H9 (cell line): ENCODE data around the gene HK3. TPM values are rescaled to one million over a fixed set of nuclear protein-coding genes. Genes with fewer than 3 reads are reported as not detected.

ENCODE experiments used
- DNase-seq: peaks from one replicate; pipeline ENCODE4 v3.0.0-alpha.2; 2017
- H2AFZ ChIP-seq: one replicate; pipeline ENCODE4 v1.6.1; 2013; ENCODE audit warnings: mild to moderate bottlenecking, low read length, control low read depth, moderate library complexity
- H2AK5ac ChIP-seq: 2 replicates; pipeline ENCODE4 v1.6.1; 2013; ENCODE audit warnings: low read length, control low read depth, mixed read lengths; ENCODE audit not compliant: insufficient read length
- H2BK120ac ChIP-seq: one replicate; pipeline ENCODE4 v1.6.1; 2013; ENCODE audit warnings: low read depth, mild to moderate bottlenecking, low read length, control low read depth, inconsistent platforms; ENCODE audit not compliant: poor library complexity, severe bottlenecking
- H2BK12ac ChIP-seq: 2 replicates; pipeline ENCODE4 v1.6.1; 2013; ENCODE audit warnings: low read length, control low read depth, mixed read lengths, low read depth; ENCODE audit not compliant: insufficient read length
- H2BK15ac ChIP-seq: 2 replicates; pipeline ENCODE4 v1.6.1; 2013; ENCODE audit warnings: low read depth, low read length, control low read depth
- H2BK20ac ChIP-seq: one replicate; pipeline ENCODE4 v1.6.1; 2013; ENCODE audit warnings: low read depth, mild to moderate bottlenecking, low read length, control low read depth, inconsistent platforms; ENCODE audit not compliant: poor library complexity, severe bottlenecking
- H2BK5ac ChIP-seq: 2 replicates; pipeline ENCODE4 v1.6.1; 2013; ENCODE audit warnings: low read length, control low read depth, mixed read lengths; ENCODE audit not compliant: insufficient read length
- H3K14ac ChIP-seq: 2 replicates; pipeline ENCODE4 v1.6.1; 2013; ENCODE audit warnings: low read length, control low read depth; ENCODE audit not compliant: insufficient read depth
- H3K18ac ChIP-seq: 2 replicates; pipeline ENCODE4 v1.6.1; 2013; ENCODE audit warnings: low read depth, mild to moderate bottlenecking, mixed read lengths, low read length, control low read depth; ENCODE audit not compliant: insufficient read length
- H3K23ac ChIP-seq: 2 replicates; pipeline ENCODE4 v1.6.1; 2013; ENCODE audit warnings: low read length, control low read depth, mixed read lengths, low read depth; ENCODE audit not compliant: insufficient read length
- H3K23me2 ChIP-seq: 2 replicates; pipeline ENCODE4 v1.6.1; 2013; ENCODE audit warnings: low read depth, mild to moderate bottlenecking, mixed read lengths, low read length, control low read depth; ENCODE audit not compliant: insufficient read length, poor library complexity, severe bottlenecking
- H3K27ac ChIP-seq: 2 replicates; pipeline ENCODE4 v1.5.1; 2013; ENCODE audit warnings: low read length, control low read depth, mixed read lengths, low read depth; ENCODE audit not compliant: insufficient read length
- H3K27me3 ChIP-seq: 2 replicates; pipeline ENCODE4 v1.6.1; 2013; ENCODE audit warnings: low read length, control low read depth, inconsistent platforms; ENCODE audit not compliant: insufficient read depth
- H3K4ac ChIP-seq: 2 replicates; pipeline ENCODE4 v1.6.1; 2013; ENCODE audit warnings: low read depth, mild to moderate bottlenecking, control low read depth, inconsistent platforms, low read length, moderate library complexity
- H3K4me1 ChIP-seq: 2 replicates; pipeline ENCODE4 v1.6.1; 2013; ENCODE audit warnings: low read length, control low read depth, inconsistent platforms; ENCODE audit not compliant: insufficient read depth
- H3K4me2 ChIP-seq: 2 replicates; pipeline ENCODE4 v1.6.1; 2013; ENCODE audit warnings: low read length, control low read depth, mixed read lengths; ENCODE audit not compliant: insufficient read length, insufficient read depth
- H3K56ac ChIP-seq: 2 replicates; pipeline ENCODE4 v1.6.1; 2013; ENCODE audit warnings: low read depth, mild to moderate bottlenecking, mixed read lengths, low read length, control low read depth; ENCODE audit not compliant: insufficient read length
- H3K79me1 ChIP-seq: 2 replicates; pipeline ENCODE4 v1.6.1; 2013; ENCODE audit warnings: low read depth, mild to moderate bottlenecking, moderate library complexity, low read length, control low read depth, inconsistent platforms; ENCODE audit not compliant: insufficient read depth, poor library complexity, severe bottlenecking
- H3K79me2 ChIP-seq: 2 replicates; pipeline ENCODE4 v1.6.1; 2013; ENCODE audit warnings: low read length, control low read depth, inconsistent platforms; ENCODE audit not compliant: insufficient read depth
- H3K9ac ChIP-seq: 2 replicates; pipeline ENCODE4 v1.6.1; 2013; ENCODE audit warnings: low read length, control low read depth, mixed read lengths; ENCODE audit not compliant: insufficient read length; ENCODE audit errors: extremely low read depth
- H3K9me3 ChIP-seq: one replicate; pipeline ENCODE4 v1.6.1; 2013; ENCODE audit warnings: low read depth, low read length, inconsistent platforms; ENCODE audit not compliant: control insufficient read depth
- H3T11ph ChIP-seq: one replicate; pipeline ENCODE4 v1.6.1; 2013; ENCODE audit warnings: mild to moderate bottlenecking, low read length, control low read depth, inconsistent platforms
- H4K20me1 ChIP-seq: one replicate; pipeline ENCODE4 v1.6.1; 2013; ENCODE audit not compliant: control insufficient read depth, insufficient read length, insufficient read depth
- H4K5ac ChIP-seq: 2 replicates; pipeline ENCODE4 v1.6.1; 2013; ENCODE audit warnings: low read depth, mild to moderate bottlenecking, mixed read lengths, low read length, control low read depth; ENCODE audit not compliant: insufficient read length
- H4K8ac ChIP-seq: replicated peaks from 2 replicates; pipeline ENCODE4 v1.6.1; 2013; ENCODE audit warnings: low read length, control low read depth, mixed read lengths, low read depth; ENCODE audit not compliant: insufficient read length
- H4K91ac ChIP-seq: 2 replicates; pipeline ENCODE4 v1.6.1; 2013; ENCODE audit warnings: low read depth, mild to moderate bottlenecking, moderate library complexity, mixed read lengths, low read length, control low read depth; ENCODE audit not compliant: insufficient read length
- H3K27ac Mint-ChIP-seq, 3 experiments: 2 replicates in 2 of 3; 3 replicates in 1 of 3; pipeline ENCODE4 v1.8.0; 2020 to 2021; ENCODE audit warnings: mixed read lengths in 3 of 3, mild to moderate bottlenecking in 1 of 3, moderate library complexity in 1 of 3
- H3K27me3 Mint-ChIP-seq: 2 replicates; pipeline ENCODE4 v1.8.0; 2021; ENCODE audit warnings: low read depth, mild to moderate bottlenecking, moderate library complexity, mixed read lengths
- H3K36me3 Mint-ChIP-seq, 3 experiments: 2 replicates in 2 of 3; 3 replicates in 1 of 3; pipeline ENCODE4 v1.8.0; 2020 to 2021; ENCODE audit warnings: low read depth in 3 of 3, mixed read lengths in 3 of 3; ENCODE audit not compliant: insufficient read depth in 1 of 3
- H3K4me1 Mint-ChIP-seq, 2 experiments: 2 replicates each; pipeline ENCODE4 v1.8.0; 2020; ENCODE audit warnings: mixed read lengths in 2 of 2
- H3K4me3 Mint-ChIP-seq, 2 experiments: 2 replicates in 1 of 2; 3 replicates in 1 of 2; pipeline ENCODE4 v1.8.0; 2020 to 2021; ENCODE audit warnings: mild to moderate bottlenecking in 2 of 2, mixed read lengths in 2 of 2, moderate library complexity in 1 of 2
- H3K9me3 Mint-ChIP-seq, 2 experiments: 2 replicates in 1 of 2; 3 replicates in 1 of 2; pipeline ENCODE4 v1.8.0; 2020; ENCODE audit warnings: mild to moderate bottlenecking in 2 of 2, mixed read lengths in 2 of 2, moderate library complexity in 1 of 2
- CTCF ChIP-seq: fragments of 200-600 bp; sonication (generic); conservative IDR thresholded peaks from 3 replicates; pipeline ENCODE4 v1.8.0; 2021; ENCODE audit warnings: antibody characterized with exemption, mild to moderate bottlenecking
- WGBS: extraction: QIAGEN DNeasy Blood & Tissue Kit; methylation state at CpG from one replicate; pipeline ENCODE4 v1.1.7; 2013; ENCODE audit warnings: missing lambda C conversion rate, low lambda C conversion rate, mixed read lengths; ENCODE audit not compliant: insufficient read length; ENCODE audit errors: extremely low coverage; 5-methylcytosine and 5-hydroxymethylcytosine counted together
- total RNA-seq: library from RNA; stranded (reverse); gene quantifications from 2 replicates; pipeline ENCODE4 v1.2.1, GENCODE V29; 2021

The HK3 gene
- total RNA-seq, 1 experiment from 2014 or later = not detected

- H3K4me3 Mint-ChIP-seq = no peak overlapping the region
- Histone ChIP-seq H2AFZ (no peak overlapping the region), H4K20me1 (no peaks in the 10 kb centered on the region)
Measured at GRCh38 chr5:176901260-176902101, 2.3 kb upstream of the HK3 start.

More at GRCh38 chr5:176901260-176902101, 2.3 kb upstream of the HK3 start:
- peaks cover 3% of the 10 kb centered on the region; the same call in 1 of the 2 replicates for H3K27me3 Mint-ChIP-seq
- H4K5ac ChIP-seq = no peak overlapping the region
- no peaks in the 10 kb centered on the region for H3K79me1 ChIP-seq
- H3K4me2 ChIP-seq = no peak overlapping the region
- H3K27me3 ChIP-seq = no peaks in the 10 kb centered on the region
- H3K4ac ChIP-seq = no peak overlapping the region
- no peak overlapping the region for H2BK12ac ChIP-seq
- no peaks in the 10 kb centered on the region for H3K79me2 ChIP-seq
- no peaks in the 10 kb centered on the region for H3K23me2 ChIP-seq
- no peak overlapping the region for H4K8ac ChIP-seq
- H3K56ac ChIP-seq = no peak overlapping the region
- no CpG with 5 or more reads among the region's 12 CpGs for WGBS
- H3K9me3 Mint-ChIP-seq = no peaks in the 10 kb centered on the region
- H3K27ac Mint-ChIP-seq = peak overlapping the region in 2 of 3 experiments; percentile 28 to 56; a peak in 2 of 7 replicates
- H3K14ac ChIP-seq = no peak overlapping the region
- no peak overlapping the region for H3K9ac ChIP-seq
- no peaks in the 10 kb centered on the region for H3K9me3 ChIP-seq
- H3K4me1 Mint-ChIP-seq = peaks cover 24 to 27% of the 10 kb centered on the region in 2 experiments
- no peaks in the 10 kb centered on the region; the same call in 1 of the 2 replicates for H3K4me1 ChIP-seq
- no peak overlapping the region for H3K23ac ChIP-seq
- DNase-seq = no peak
- H3K36me3 Mint-ChIP-seq = peaks cover 17 to 45% (median 23%) of the 10 kb centered on the region in 3 experiments; a peak in 6 of 7 replicates
- H2AK5ac ChIP-seq = no peak overlapping the region
- H3T11ph ChIP-seq = no peak overlapping the region
- no peak overlapping the region for H2BK20ac ChIP-seq
- no peak for TF ChIP-seq CTCF
- no peak overlapping the region for H2BK120ac ChIP-seq
- no peak overlapping the region for H2BK5ac ChIP-seq
- H3K18ac ChIP-seq = no peak overlapping the region
- no peak overlapping the region for H3K27ac ChIP-seq
- no peak overlapping the region for H2BK15ac ChIP-seq
- H4K91ac ChIP-seq = no peak overlapping the region
